Body of pancreas (tissue), 4 donors: Measurements from ENCODE around the gene VGLL4. TPM values are rescaled to one million over a fixed set of nuclear protein-coding genes. Genes with fewer than 3 reads are reported as not detected.

ENCODE experiments used
- ATAC-seq: fragments of 150-250 bp; one replicate; pipeline ENCODE4 v1.9.1; 2016
- DNase-seq, 4 donors: peaks; one replicate each; pipeline ENCODE4 v3.0.0-alpha.2; 2019
- H3K27ac ChIP-seq, 4 donors: fragments of 200-600 bp; sonication (generic); 1 replicate in 3 of 4; 2 replicates in 1 of 4; pipeline versions ENCODE4 v1.5.1 to v1.6.1; 2016 to 2019; ENCODE audit warnings: mild to moderate bottlenecking in 1 of 4, mixed read lengths in 1 of 4, moderate library complexity in 1 of 4
- H3K27me3 ChIP-seq, 2 donors: fragments of 200-600 bp; sonication (generic); one replicate each; pipeline ENCODE4 v1.6.0; 2016; ENCODE audit warnings: mild to moderate bottlenecking in 1 of 2
- H3K36me3 ChIP-seq, 2 donors: fragments of 200-600 bp; sonication (generic); replicated peaks in 1 of 2; 2 replicates each; pipeline ENCODE4 v1.5.1; 2016; ENCODE audit warnings: low read depth in 2 of 2; ENCODE audit not compliant: insufficient read depth in 1 of 2
- H3K4me1 ChIP-seq: fragments of 200-600 bp; sonication (generic); one replicate; pipeline ENCODE4 v1.6.0; 2016
- H3K4me3 ChIP-seq, 2 donors: fragments of 200-600 bp; sonication (generic); 1 replicate in 1 of 2; 2 replicates in 1 of 2; pipeline ENCODE4 v1.5.1; 2016 to 2019
- H3K9me3 ChIP-seq, 3 donors: fragments of 200-600 bp; sonication (generic); 1 replicate in 2 of 3; 2 replicates in 1 of 3; pipeline ENCODE4 v1.5.1; 2016
- POLR2A ChIP-seq, 3 donors: fragments of 450-650 bp; IDR thresholded peaks; one replicate each; pipeline ENCODE4 v1.6.1; 2016; ENCODE audit warnings: antibody characterized with exemption in 3 of 3, mild to moderate bottlenecking in 2 of 3
- WGBS, 2 donors: methylation state at CpG; one replicate each; pipeline ENCODE4 v1.1.5; 2017; 5-methylcytosine and 5-hydroxymethylcytosine counted together
- intact Hi-C: fragments of 100-400 bp; cut with DNase I; formaldehyde crosslinking; loops from one replicate; pipeline ENCODE4 v1.15.1; 2023
- total RNA-seq, 2 donors: library from RNA; depleted of rRNA; stranded (reverse); fragments of >200 nt; gene quantifications; one replicate each; pipeline ENCODE4 v1.1.0, GENCODE V29; 2016
- TF ChIP-seq, protein P1 (sequence below), 7 experiments: fragments of 450-650 bp in 4 of 7; fragments of 200-600 bp in 3 of 7; sonication (generic) in 3 of 7; IDR thresholded peaks; one replicate each; pipeline ENCODE4 v1.5.1; 2016 to 2019; ENCODE audit warnings: antibody characterized with exemption in 7 of 7

The VGLL4 gene
- total RNA-seq, 2 donors from 2014 or later: 66.4 to 91.0 TPM

DNA sequence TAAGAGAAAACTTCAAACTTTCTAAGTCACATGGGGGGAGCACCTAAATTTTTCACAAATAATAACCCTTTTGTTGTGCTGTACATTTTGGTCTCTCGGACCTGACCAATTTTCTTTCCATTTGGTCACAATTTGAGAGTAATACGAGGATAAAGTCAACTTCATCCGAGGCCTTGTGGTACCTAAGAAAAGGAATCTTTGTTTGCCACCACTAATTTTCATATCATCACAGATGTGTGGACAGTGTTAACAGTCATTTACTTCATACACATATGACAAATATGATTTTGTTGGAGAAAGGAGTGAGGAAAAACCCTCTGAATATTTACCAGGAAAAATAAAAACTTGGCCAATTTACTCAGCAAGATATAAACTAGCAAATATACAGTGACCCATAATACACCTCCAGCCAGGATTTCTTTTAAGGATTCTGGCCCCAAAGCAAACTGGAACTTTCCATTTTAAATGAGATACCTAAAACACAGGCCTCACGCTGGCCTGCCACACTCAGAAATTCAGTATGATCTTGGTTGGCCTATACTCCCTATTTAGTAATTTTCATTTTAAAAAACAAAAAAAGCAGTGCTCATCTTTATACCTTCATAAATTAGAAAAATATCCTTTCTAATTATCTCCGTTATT lies 40.7 kb downstream of the VGLL4 start:
- H3K4me1 ChIP-seq: peaks cover 40% of the 10 kb centered on the region
- H3K36me3 ChIP-seq: peaks cover 0 to 1% of the 10 kb centered on the region in 2 donors
- peak overlapping the region in 1 of 4 donors; percentile 74 for H3K27ac ChIP-seq
- no peak for DNase-seq
- TF ChIP-seq, protein P1, sequence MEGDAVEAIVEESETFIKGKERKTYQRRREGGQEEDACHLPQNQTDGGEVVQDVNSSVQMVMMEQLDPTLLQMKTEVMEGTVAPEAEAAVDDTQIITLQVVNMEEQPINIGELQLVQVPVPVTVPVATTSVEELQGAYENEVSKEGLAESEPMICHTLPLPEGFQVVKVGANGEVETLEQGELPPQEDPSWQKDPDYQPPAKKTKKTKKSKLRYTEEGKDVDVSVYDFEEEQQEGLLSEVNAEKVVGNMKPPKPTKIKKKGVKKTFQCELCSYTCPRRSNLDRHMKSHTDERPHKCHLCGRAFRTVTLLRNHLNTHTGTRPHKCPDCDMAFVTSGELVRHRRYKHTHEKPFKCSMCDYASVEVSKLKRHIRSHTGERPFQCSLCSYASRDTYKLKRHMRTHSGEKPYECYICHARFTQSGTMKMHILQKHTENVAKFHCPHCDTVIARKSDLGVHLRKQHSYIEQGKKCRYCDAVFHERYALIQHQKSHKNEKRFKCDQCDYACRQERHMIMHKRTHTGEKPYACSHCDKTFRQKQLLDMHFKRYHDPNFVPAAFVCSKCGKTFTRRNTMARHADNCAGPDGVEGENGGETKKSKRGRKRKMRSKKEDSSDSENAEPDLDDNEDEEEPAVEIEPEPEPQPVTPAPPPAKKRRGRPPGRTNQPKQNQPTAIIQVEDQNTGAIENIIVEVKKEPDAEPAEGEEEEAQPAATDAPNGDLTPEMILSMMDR (IDR thresholded peaks at IDR 0.05): no peak
- TF ChIP-seq POLR2A (IDR thresholded peaks at IDR 0.05): no peak
- ATAC-seq: no peak
- no peak overlapping the region for H3K4me3 ChIP-seq
- intact Hi-C loops: no loop called here
- H3K9me3 ChIP-seq: no peaks in the 10 kb centered on the region
- H3K27me3 ChIP-seq: no peaks in the 10 kb centered on the region
- WGBS, 2 donors: 75 to 79% methylated on average over 5 of the region's 5 CpGs

DNA sequence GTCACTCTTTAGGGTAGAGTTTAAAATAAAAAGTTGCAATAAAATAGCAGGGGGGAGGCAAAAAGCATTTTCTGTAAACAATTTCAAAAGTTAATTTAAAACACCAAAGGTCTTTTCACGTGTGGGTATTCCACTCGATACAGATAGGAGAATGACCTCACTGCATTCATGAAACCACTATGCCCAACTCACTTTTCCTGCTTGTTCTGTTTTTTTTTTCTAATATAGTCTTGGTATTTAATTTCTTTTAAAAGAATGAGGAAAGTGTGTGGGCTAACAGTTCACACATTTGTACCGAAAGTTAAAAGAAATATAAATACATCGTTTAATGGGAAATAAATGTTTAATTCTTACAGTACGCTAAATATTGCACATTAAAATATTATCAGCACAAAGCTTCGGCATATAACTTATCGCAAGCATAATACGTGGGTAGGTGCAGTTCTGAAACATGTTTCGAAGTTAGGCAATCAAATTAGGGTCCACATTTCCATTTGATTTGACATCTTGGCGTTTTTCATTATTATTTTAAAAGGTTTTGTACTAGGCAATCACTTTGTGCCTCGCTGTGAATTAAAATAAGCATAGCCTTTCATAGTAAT lies 41.4 kb downstream of the VGLL4 start:
- peaks cover 0 to 1% of the 10 kb centered on the region in 2 donors for H3K36me3 ChIP-seq
- H3K27ac ChIP-seq: peak overlapping the region; percentile 12 to 80 (median 66)
- WGBS, 2 donors: 69 to 70% methylated on average over 11 of the region's 11 CpGs
- H3K4me1 ChIP-seq: peaks cover 36% of the 10 kb centered on the region
- no peak for ATAC-seq
- no peak for TF ChIP-seq POLR2A (IDR thresholded peaks at IDR 0.05)
- TF ChIP-seq, protein P1 (IDR thresholded peaks at IDR 0.05): no peak
- DNase-seq: no peak
- intact Hi-C loops: no loop called here
- no peak overlapping the region for H3K4me3 ChIP-seq
- no peaks in the 10 kb centered on the region for H3K27me3 ChIP-seq
- no peaks in the 10 kb centered on the region for H3K9me3 ChIP-seq

DNA sequence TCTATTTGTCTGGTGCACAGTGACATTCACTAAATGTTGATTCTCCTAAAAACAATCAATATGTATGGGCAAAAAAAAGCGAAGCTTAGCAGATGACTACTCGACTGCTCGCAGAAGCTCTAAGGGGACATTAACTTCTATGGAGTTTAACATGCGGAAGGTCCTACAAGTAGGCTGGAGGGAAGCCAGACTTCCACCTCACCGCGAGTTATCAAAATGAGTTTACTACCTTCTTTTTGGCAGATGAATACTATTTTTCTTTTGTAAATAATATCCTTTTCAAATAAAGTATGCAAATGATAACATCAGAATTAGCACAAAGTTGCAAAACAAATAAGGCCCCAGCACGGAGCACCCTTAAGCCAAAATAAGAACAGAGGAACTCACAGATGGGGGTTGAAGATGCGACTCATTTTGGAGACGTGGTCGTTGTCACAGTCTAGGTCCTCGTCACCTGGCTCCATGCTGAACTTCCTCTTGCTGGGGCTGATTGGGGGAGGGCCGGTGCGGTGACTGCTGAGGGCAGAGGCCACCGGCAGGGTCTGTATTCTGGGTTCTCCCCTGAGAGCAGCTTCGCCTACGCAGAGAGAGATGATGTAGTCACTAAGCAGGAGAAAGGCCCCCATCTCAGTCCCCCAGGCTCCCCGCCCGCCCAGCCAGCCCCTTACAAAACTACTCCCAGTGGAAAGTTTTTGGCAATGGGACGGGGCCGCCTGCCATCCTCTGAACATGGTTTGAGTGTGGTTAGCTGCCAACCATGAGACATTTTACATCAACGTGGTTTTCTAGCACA lies 42.1 kb downstream of the VGLL4 start:
- intact Hi-C loops: no loop called here
- H3K9me3 ChIP-seq: no peaks in the 10 kb centered on the region
- H3K27ac ChIP-seq: peak overlapping the region; percentile 21 to 80 (median 66)
- WGBS, 2 donors: 59 to 75% methylated on average over 21 of the region's 21 CpGs
- no peaks in the 10 kb centered on the region for H3K27me3 ChIP-seq
- H3K4me1 ChIP-seq: peaks cover 36% of the 10 kb centered on the region
- no peak for DNase-seq
- TF ChIP-seq POLR2A (IDR thresholded peaks at IDR 0.05): no peak
- TF ChIP-seq, protein P1 (IDR thresholded peaks at IDR 0.05): no peak
- no peak for ATAC-seq
- peaks cover 0 to 1% of the 10 kb centered on the region in 2 donors for H3K36me3 ChIP-seq
- H3K4me3 ChIP-seq: no peak overlapping the region

DNA sequence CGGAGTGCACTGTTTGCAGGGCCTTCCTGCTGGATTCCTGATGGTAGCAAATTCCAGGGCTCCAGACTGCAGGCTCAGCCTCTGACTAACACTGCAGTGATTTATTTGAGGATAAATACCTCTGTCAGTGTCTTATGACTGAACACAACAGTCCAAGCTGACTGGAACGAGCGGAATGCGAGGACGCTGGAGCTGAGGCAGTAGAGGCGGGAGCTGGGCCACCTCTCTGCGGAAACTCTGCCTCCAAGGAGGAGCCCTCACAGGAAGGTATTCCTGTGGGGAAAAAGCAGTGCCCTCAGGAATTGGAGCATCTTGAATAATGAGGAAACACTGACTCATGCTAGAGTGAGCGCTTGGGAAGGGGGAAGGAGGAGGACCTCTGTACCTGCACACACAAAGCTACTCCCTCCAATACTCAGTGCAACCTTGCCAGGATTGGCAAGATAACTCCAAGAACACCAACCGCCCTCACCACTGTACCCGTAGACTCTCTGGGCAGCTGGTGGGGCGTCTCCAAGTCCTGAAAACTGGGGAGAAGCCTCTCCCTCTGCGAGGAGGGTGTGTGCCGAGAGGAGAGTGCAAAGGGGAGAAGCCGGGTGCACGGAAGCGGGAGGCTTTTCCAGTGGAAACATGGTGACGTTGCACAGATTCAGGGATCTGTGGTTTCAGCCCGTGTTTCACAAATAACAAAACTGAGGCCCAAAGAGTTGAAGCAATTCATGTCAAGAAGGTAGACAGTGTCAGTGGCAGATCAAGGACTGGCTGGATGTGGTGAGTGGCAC lies 43.0 kb downstream of the VGLL4 start:
- Histone ChIP-seq H3K27me3 (no peaks in the 10 kb centered on the region), H3K4me1 (peaks cover 36% of the 10 kb centered on the region), H3K27ac (peak overlapping the region; percentile 21 to 80 (median 66)), H3K4me3 (no peak overlapping the region), H3K9me3 (no peaks in the 10 kb centered on the region), H3K36me3 (peaks cover 0 to 1% of the 10 kb centered on the region in 2 donors)
- intact Hi-C loops: no loop called here
- TF ChIP-seq, protein P1 (IDR thresholded peaks at IDR 0.05): no peak
- TF ChIP-seq POLR2A (IDR thresholded peaks at IDR 0.05): peak in 1 of 3 donors; percentile 19
- peak; percentile 94 for ATAC-seq
- DNase-seq: peak; percentile 61 to 75 (median 68)
- 69 to 74% methylated on average over 18 of the region's 18 CpGs for WGBS, 2 donors
